Transverse colon (tissue), 4 donors: ENCODE data around the gene MMP23B.

ENCODE experiments used
- POLR2A ChIP-seq: fragments of 450-650 bp; IDR thresholded peaks from one replicate; pipeline ENCODE4 v1.6.1; 2016; ENCODE audit warnings: antibody characterized with exemption, mild to moderate bottlenecking, moderate library complexity
- POLR2AphosphoS5 ChIP-seq, 3 donors: sonication (generic); formaldehyde crosslinking; IDR thresholded peaks; one replicate each; pipeline ENCODE4 v1.6.1; 2016; ENCODE audit warnings: antibody characterized with exemption in 3 of 3
- TF ChIP-seq, protein P1 (sequence below), 5 experiments: fragments of 200-600 bp in 3 of 5; fragments of 450-650 bp in 2 of 5; sonication (generic) in 3 of 5; IDR thresholded peaks; 1 replicate in 2 of 5; 2 replicates in 3 of 5; pipeline ENCODE4 v1.5.1; 2016 to 2017; ENCODE audit warnings: antibody characterized with exemption in 5 of 5, inconsistent platforms in 3 of 5, mild to moderate bottlenecking in 2 of 5, moderate library complexity in 1 of 5

- no peak for TF ChIP-seq POLR2A
- TF ChIP-seq, protein P1, sequence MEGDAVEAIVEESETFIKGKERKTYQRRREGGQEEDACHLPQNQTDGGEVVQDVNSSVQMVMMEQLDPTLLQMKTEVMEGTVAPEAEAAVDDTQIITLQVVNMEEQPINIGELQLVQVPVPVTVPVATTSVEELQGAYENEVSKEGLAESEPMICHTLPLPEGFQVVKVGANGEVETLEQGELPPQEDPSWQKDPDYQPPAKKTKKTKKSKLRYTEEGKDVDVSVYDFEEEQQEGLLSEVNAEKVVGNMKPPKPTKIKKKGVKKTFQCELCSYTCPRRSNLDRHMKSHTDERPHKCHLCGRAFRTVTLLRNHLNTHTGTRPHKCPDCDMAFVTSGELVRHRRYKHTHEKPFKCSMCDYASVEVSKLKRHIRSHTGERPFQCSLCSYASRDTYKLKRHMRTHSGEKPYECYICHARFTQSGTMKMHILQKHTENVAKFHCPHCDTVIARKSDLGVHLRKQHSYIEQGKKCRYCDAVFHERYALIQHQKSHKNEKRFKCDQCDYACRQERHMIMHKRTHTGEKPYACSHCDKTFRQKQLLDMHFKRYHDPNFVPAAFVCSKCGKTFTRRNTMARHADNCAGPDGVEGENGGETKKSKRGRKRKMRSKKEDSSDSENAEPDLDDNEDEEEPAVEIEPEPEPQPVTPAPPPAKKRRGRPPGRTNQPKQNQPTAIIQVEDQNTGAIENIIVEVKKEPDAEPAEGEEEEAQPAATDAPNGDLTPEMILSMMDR (IDR thresholded peaks at IDR 0.05): no peak
- TF ChIP-seq POLR2AphosphoS5 (IDR thresholded peaks at IDR 0.05): no peak
Observed at GRCh38 chr1:1683104-1683905, 51.3 kb downstream of the MMP23B start.
